ENCODE data around the gene DNAH17. TPM values are rescaled to one million over a fixed set of nuclear protein-coding genes. Genes with fewer than 3 reads are reported as not detected.

Gene DNAH17
- total RNA-seq, 1 donor from 2014 or later: not detected

- Histone ChIP-seq H3K4me1 (no peaks in the 10 kb centered on the region), H3K27ac (no peak overlapping the region), H3K36me3 (no peaks in the 10 kb centered on the region), H3K9me3 (no peaks in the 10 kb centered on the region), H3K4me3 (no peak overlapping the region), H3K27me3 (no peaks in the 10 kb centered on the region)
- intact Hi-C loops (cut with DNase I): no loop called here
- TF ChIP-seq CTCF (IDR thresholded peaks at IDR 0.05): no peak
- no peak for DNase-seq (ENCODE audit: low spot score in 2 of 2)
Observed at GRCh38 chr17:78548725-78549124, 28.5 kb downstream of the DNAH17 start.

- no peaks in the 10 kb centered on the region for H3K27me3 ChIP-seq
- H3K4me3 ChIP-seq: no peak overlapping the region
- H3K4me1 ChIP-seq: no peaks in the 10 kb centered on the region
- intact Hi-C loops (cut with DNase I): no loop called here
- TF ChIP-seq CTCF (IDR thresholded peaks at IDR 0.05): no peak
- no peak for DNase-seq (ENCODE audit: low spot score in 2 of 2)
- no peak overlapping the region for H3K27ac ChIP-seq
- H3K36me3 ChIP-seq: no peaks in the 10 kb centered on the region
- H3K9me3 ChIP-seq: no peaks in the 10 kb centered on the region
Observed at GRCh38 chr17:78547035-78547434, 30.2 kb downstream of the DNAH17 start.

GRCh38 chr17:78546476-78546875 is 30.7 kb downstream of the DNAH17 start:
- H3K27ac ChIP-seq: no peak overlapping the region
- TF ChIP-seq CTCF (IDR thresholded peaks at IDR 0.05): no peak
- H3K27me3 ChIP-seq: no peaks in the 10 kb centered on the region
- intact Hi-C loops (cut with DNase I): no loop called here
- H3K4me3 ChIP-seq: no peak overlapping the region
- H3K36me3 ChIP-seq: no peaks in the 10 kb centered on the region
- DNase-seq (ENCODE audit: low spot score in 2 of 2): no peak
- no peaks in the 10 kb centered on the region for H3K9me3 ChIP-seq
- H3K4me1 ChIP-seq: no peaks in the 10 kb centered on the region

GRCh38 chr17:78544881-78545755 is 32.1 kb downstream of the DNAH17 start:
- Histone ChIP-seq H3K27ac (no peak overlapping the region), H3K36me3 (no peaks in the 10 kb centered on the region), H3K27me3 (no peaks in the 10 kb centered on the region), H3K4me3 (no peak overlapping the region), H3K9me3 (no peaks in the 10 kb centered on the region), H3K4me1 (no peaks in the 10 kb centered on the region)
- no peak for TF ChIP-seq CTCF (IDR thresholded peaks at IDR 0.05)
- DNase-seq (ENCODE audit: low spot score in 2 of 2): no peak
- intact Hi-C loops (cut with DNase I): no loop called here

- Histone ChIP-seq H3K9me3 (no peaks in the 10 kb centered on the region), H3K36me3 (no peaks in the 10 kb centered on the region), H3K27ac (no peak overlapping the region), H3K27me3 (no peaks in the 10 kb centered on the region), H3K4me1 (no peaks in the 10 kb centered on the region), H3K4me3 (no peak overlapping the region)
- intact Hi-C loops (cut with DNase I): no loop called here
- TF ChIP-seq CTCF (IDR thresholded peaks at IDR 0.05): no peak
- DNase-seq (ENCODE audit: low spot score in 2 of 2): no peak
Observed at GRCh38 chr17:78541488-78542206, 35.5 kb downstream of the DNAH17 start.

Data from ascending aorta (tissue), 2 donors.